Muscle of leg (tissue), 11 donors: ENCODE measurements around the gene CORO2B. TPM values are rescaled to one million over a fixed set of nuclear protein-coding genes. Genes with fewer than 3 reads are reported as not detected.

Source experiments
- DNase-seq: peaks from one replicate; pipeline ENCODE4 v3.0.0; 2013
- H3K27ac ChIP-seq: one replicate; pipeline ENCODE4 v1.5.1; 2013; ENCODE audit warnings: mild to moderate bottlenecking, low read length, control low read depth
- H3K27me3 ChIP-seq: one replicate; pipeline ENCODE4 v1.6.1; 2013; ENCODE audit warnings: low read length; ENCODE audit not compliant: control insufficient read depth, insufficient read depth
- H3K36me3 ChIP-seq: one replicate; pipeline ENCODE4 v1.6.1; 2013; ENCODE audit warnings: low read length; ENCODE audit not compliant: control insufficient read depth, insufficient read depth
- H3K4me1 ChIP-seq: one replicate; pipeline ENCODE4 v1.6.1; 2013; ENCODE audit warnings: low read length; ENCODE audit not compliant: control insufficient read depth, insufficient read depth
- H3K4me3 ChIP-seq: one replicate; pipeline ENCODE4 v1.5.1; 2013; ENCODE audit warnings: low read length, control low read depth
- H3K9me3 ChIP-seq: replicated peaks from 2 replicates; pipeline ENCODE4 v1.6.1; 2013; ENCODE audit warnings: low read depth, low read length; ENCODE audit not compliant: control insufficient read depth
- WGBS: methylation state at CpG from one replicate; pipeline ENCODE4 v1.1.5; 2013; ENCODE audit warnings: missing lambda C conversion rate; ENCODE audit not compliant: insufficient coverage; 5-methylcytosine and 5-hydroxymethylcytosine counted together
- polyA plus RNA-seq, 8 donors: library from polyadenylated mRNA; unstranded; fragments of 120-200 nt; gene quantifications; one replicate each; pipeline versions ENCODE4 v1.2.1 to v1.2.3, GENCODE V29; 2013; ENCODE audit warnings: inconsistent platforms in 1 of 8, low replicate concordance in 1 of 8; ENCODE audit not compliant: insufficient read length in 8 of 8, insufficient read depth in 1 of 8
- total RNA-seq: library from RNA; stranded (reverse); fragments of 120-200 nt; gene quantifications from one replicate; pipeline ENCODE4 v1.2.4, GENCODE V29; 2013

Gene CORO2B
- total and polyA plus RNA-seq, 9 donors = 2.9 to 8.6 (median 5.3) TPM

GRCh38 chr15:68719672-68720071 is 140.9 kb downstream of the CORO2B start:
- Histone ChIP-seq H3K4me1 (no peaks in the 10 kb centered on the region), H3K4me3 (no peak overlapping the region), H3K27me3 (no peaks in the 10 kb centered on the region), H3K36me3 (no peaks in the 10 kb centered on the region), H3K27ac (no peak overlapping the region), H3K9me3 (no peaks in the 10 kb centered on the region)
- 50% methylated on average over 2 of the region's 10 CpGs for WGBS
- DNase-seq = no peak

- Histone ChIP-seq H3K27me3 (no peaks in the 10 kb centered on the region), H3K36me3 (no peaks in the 10 kb centered on the region), H3K27ac (no peak overlapping the region), H3K4me3 (no peak overlapping the region), H3K9me3 (no peaks in the 10 kb centered on the region), H3K4me1 (peaks cover 8% of the 10 kb centered on the region)
- DNase-seq = no peak
- WGBS = 93% methylated on average over 3 of the region's 5 CpGs
Measured at GRCh38 chr15:68721886-68722285, 143.1 kb downstream of the CORO2B start.

DNA sequence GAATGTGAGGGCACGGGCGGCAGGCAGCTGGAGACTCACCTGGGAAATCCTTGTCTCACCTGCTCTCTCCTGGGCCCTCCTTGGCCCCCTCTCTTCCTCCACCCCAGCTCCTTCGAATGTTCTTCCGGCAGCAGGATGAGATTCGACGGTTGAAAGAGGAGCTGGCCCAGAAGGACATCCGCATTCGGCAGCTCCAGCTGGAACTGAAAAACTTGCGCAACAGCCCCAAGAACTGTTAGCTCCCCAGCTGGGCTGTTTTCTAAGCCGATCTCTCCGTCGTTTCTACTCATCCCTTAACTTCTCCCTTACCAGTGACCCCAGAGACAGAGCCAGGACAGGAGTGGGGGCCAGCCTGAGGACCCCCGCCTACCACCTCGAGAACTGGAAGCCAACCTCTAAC is 146.9 kb downstream of the CORO2B start:
- DNase-seq = peak; percentile 92
- Histone ChIP-seq H3K4me3 (no peak overlapping the region), H3K9me3 (no peaks in the 10 kb centered on the region), H3K4me1 (peaks cover 21% of the 10 kb centered on the region), H3K36me3 (no peaks in the 10 kb centered on the region), H3K27me3 (no peaks in the 10 kb centered on the region), H3K27ac (peak overlapping the region; percentile 65)
- 12% methylated on average over 11 of the region's 14 CpGs for WGBS

GRCh38 chr15:68726246-68726645 is 147.5 kb downstream of the CORO2B start:
- Histone ChIP-seq H3K27me3 (no peaks in the 10 kb centered on the region), H3K36me3 (no peaks in the 10 kb centered on the region)

DNA sequence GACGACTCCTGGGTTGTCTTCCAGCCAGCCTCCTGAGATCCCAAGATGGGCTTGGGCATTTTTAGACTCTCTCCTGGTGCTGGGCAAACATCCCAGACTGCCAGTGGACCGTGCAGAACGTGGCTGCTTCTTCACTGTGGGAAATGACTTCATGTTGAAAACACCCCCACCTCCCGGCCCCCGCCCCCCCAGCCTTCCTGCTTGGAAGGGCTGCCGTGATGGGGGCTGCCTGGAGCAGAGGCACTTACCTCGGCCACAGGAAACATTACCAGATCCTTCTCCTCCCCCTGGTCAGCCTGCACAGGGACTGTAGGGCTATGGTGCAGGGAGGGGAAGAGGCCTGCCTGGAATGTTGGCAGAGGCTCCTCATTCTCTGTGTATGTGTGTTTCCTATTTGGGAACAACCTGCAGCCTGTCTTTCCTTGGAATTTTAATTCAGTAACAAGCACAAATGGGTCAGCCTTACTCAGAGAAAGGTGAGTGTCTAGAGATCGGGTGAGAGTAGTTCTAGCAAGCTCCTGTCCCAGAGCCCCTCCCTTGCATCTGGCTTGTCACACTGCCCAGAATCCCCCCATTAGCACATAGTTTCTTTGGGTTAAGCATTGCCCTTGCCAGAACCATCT is 151.1 kb downstream of the CORO2B start:
- Histone ChIP-seq H3K9me3 (no peaks in the 10 kb centered on the region), H3K27me3 (no peaks in the 10 kb centered on the region), H3K4me1 (peaks cover 31% of the 10 kb centered on the region), H3K4me3 (no peak overlapping the region), H3K36me3 (no peaks in the 10 kb centered on the region), H3K27ac (peak overlapping the region; percentile 49)
- DNase-seq = peak; percentile 70
- no CpG with 5 or more reads among the region's 8 CpGs for WGBS

More at GRCh38 chr15:68726246-68726645, 147.5 kb downstream of the CORO2B start:
- DNase-seq = no peak
- Histone ChIP-seq H3K9me3 (no peaks in the 10 kb centered on the region), H3K4me3 (no peak overlapping the region), H3K27ac (peak overlapping the region; percentile 65), H3K4me1 (peaks cover 26% of the 10 kb centered on the region)
- WGBS = 68% methylated on average over 9 of the region's 9 CpGs

DNA sequence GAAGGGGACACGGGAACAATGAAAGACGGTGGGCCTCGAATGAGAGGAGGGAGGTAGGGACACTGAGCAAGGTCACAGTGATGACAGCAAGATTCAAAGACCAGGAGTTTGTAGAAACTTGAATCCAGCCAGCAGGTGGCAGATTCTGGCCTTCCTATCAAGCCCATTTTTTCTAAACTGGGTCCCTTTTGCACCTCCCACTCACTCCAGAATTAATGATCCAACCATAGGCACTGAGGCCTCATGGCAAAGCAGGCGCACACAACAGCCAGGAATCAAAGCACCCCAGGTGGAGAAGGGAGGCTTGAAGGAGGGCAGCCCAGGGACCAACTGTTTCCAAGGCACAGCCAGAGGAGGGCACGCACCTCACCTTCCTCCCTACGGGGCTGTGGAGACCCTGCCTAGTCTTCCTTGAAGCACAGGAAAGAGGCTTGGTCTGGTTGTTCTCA is 151.7 kb downstream of the CORO2B start:
- Histone ChIP-seq H3K36me3 (no peaks in the 10 kb centered on the region), H3K9me3 (no peaks in the 10 kb centered on the region), H3K27ac (peak overlapping the region; percentile 79), H3K4me1 (peaks cover 30% of the 10 kb centered on the region), H3K4me3 (no peak overlapping the region), H3K27me3 (no peaks in the 10 kb centered on the region)
- 6% methylated on average over 3 of the region's 6 CpGs for WGBS
- DNase-seq = peak; percentile 80

DNA sequence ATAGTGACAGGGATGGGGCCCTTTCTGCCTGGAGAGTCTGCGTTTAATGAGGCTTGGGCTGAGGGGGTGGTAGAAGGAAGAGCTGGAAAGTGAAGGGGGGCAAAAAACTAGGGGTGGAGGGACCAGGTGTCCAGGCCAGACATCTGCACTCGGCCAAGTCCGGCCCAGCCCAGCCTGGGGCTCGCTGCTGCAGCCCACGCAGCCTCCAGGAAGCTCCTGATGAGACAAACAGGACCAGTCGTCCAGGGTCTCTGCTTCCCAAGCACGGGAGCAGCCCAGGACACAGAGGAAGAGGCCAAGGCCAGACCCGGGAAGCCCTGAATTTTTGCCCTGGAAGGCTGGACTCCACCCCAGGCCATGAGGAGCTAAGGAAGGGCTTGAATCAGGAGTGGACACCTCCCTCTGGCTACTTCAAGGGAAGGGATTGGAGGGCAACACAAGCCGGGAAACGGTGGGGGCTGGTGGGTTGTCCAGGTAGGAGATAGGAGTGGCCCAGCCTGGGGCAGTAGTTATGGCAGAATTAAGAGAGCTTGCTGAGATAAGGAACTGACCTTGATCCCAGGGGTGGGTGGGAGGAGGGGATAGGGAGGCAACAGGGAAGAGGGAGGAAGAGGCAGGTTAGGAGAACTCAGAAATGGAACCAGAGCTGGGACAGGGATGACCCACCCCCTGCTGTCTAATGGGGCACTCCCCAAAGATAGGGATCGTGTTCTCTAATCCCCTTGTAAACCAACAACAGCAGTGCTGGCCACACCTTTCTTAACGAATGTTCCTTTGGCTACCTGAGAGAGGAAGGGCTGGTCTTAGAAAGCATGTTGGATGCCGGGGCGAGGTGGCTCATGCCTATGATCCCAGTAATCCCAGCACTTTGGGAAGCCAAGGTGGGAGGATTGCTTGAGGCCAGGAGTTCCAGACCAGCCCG is 152.4 kb downstream of the CORO2B start:
- H3K27ac ChIP-seq = peak overlapping the region; percentile 79

GRCh38 chr15:68732451-68732850 is 153.7 kb downstream of the CORO2B start:
- Histone ChIP-seq H3K27me3 (no peaks in the 10 kb centered on the region), H3K4me3 (no peak overlapping the region), H3K9me3 (no peaks in the 10 kb centered on the region), H3K4me1 (peaks cover 23% of the 10 kb centered on the region), H3K36me3 (no peaks in the 10 kb centered on the region), H3K27ac (no peak overlapping the region)
- WGBS = 93% methylated on average over 2 of the region's 2 CpGs
- DNase-seq = no peak

More for the DNA sequence above, 152.4 kb downstream of the CORO2B start:
- H3K36me3 ChIP-seq = no peaks in the 10 kb centered on the region
- no peaks in the 10 kb centered on the region for H3K27me3 ChIP-seq
- peak; percentile 79 for DNase-seq
- 36% methylated on average over 11 of the region's 15 CpGs for WGBS
- no peak overlapping the region for H3K4me3 ChIP-seq
- H3K4me1 ChIP-seq = peaks cover 23% of the 10 kb centered on the region
- no peaks in the 10 kb centered on the region for H3K9me3 ChIP-seq

DNA sequence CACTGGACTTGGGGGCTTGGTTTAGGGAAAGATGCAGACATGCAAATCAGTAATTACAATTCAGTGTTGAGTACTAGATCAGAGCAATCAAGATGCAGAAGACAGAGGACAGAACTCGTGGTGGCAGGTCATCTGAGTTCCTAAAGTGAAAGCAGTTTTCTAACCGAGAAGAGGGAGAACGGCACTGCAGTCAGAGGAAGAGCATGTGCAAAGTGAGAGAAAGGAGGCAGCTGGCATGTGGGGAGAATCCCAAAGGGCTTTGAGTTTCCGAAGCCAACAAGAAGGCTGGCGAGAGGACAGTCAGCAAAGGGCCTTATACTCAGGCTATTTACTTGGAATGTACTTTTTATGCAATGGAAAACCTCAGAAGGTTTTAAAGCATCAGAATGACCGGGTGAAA is 154.9 kb downstream of the CORO2B start:
- Histone ChIP-seq H3K4me1 (peaks cover 23% of the 10 kb centered on the region), H3K36me3 (no peaks in the 10 kb centered on the region), H3K9me3 (no peaks in the 10 kb centered on the region), H3K27ac (no peak overlapping the region), H3K4me3 (no peak overlapping the region), H3K27me3 (no peaks in the 10 kb centered on the region)
- DNase-seq = peak; percentile 21
- WGBS = 29% methylated on average over 5 of the region's 6 CpGs

- no peak overlapping the region for H3K4me3 ChIP-seq
- no peak for DNase-seq
- H3K27me3 ChIP-seq = no peaks in the 10 kb centered on the region
- no peak overlapping the region for H3K27ac ChIP-seq
- peaks cover 23% of the 10 kb centered on the region for H3K4me1 ChIP-seq
- no peaks in the 10 kb centered on the region for H3K36me3 ChIP-seq
- no peaks in the 10 kb centered on the region for H3K9me3 ChIP-seq
Measured at GRCh38 chr15:68734352-68734751, 155.6 kb downstream of the CORO2B start.
